Parathyroid adenoma (tissue), 2 donors: ENCODE data around the gene MTRF1.
A peak's percentile ranks its signal among the peaks of the same experiment; 100 is the strongest.

Experiments
- H2AFZ ChIP-seq: fragments of 300-600 bp; sonication (generic); one replicate; pipeline ENCODE4 v1.7.0; 2017; ENCODE audit warnings: antibody characterized with exemption, mild to moderate bottlenecking
- H3K27ac ChIP-seq: fragments of 300-600 bp; sonication (generic); one replicate; pipeline ENCODE4 v1.7.0; 2017
- H3K27me3 ChIP-seq: fragments of 300-600 bp; sonication (generic); one replicate; pipeline ENCODE4 v1.7.0; 2017; ENCODE audit warnings: low read length; ENCODE audit not compliant: control insufficient read depth, insufficient read depth
- H3K36me3 ChIP-seq: fragments of 300-600 bp; sonication (generic); one replicate; pipeline ENCODE4 v1.7.0; 2017; ENCODE audit warnings: low read length; ENCODE audit not compliant: control insufficient read depth, insufficient read depth
- H3K4me1 ChIP-seq: fragments of 300-600 bp; sonication (generic); one replicate; pipeline ENCODE4 v1.7.0; 2017; ENCODE audit warnings: control low read depth
- H3K4me2 ChIP-seq: fragments of 300-600 bp; sonication (generic); one replicate; pipeline ENCODE4 v1.7.0; 2017; ENCODE audit warnings: low read length
- H3K4me3 ChIP-seq: fragments of 300-600 bp; sonication (generic); one replicate; pipeline ENCODE4 v1.7.0; 2017; ENCODE audit warnings: low read depth, low read length
- H3K79me2 ChIP-seq: fragments of 300-600 bp; sonication (generic); one replicate; pipeline ENCODE4 v1.7.0; 2017; ENCODE audit warnings: control low read depth
- H3K9ac ChIP-seq: fragments of 300-600 bp; sonication (generic); one replicate; pipeline ENCODE4 v1.7.0; 2017; ENCODE audit warnings: mild to moderate bottlenecking
- H3K9me3 ChIP-seq: fragments of 300-600 bp; sonication (generic); one replicate; pipeline ENCODE4 v1.7.0; 2017; ENCODE audit warnings: low read length; ENCODE audit not compliant: control insufficient read depth
- CTCF ChIP-seq: fragments of 300-600 bp; sonication (generic); IDR thresholded peaks from one replicate; pipeline ENCODE4 v1.7.0; 2017; ENCODE audit warnings: antibody characterized with exemption, mild to moderate bottlenecking
- donor health status: primary hyperparathyroidism.

The MTRF1 gene

GRCh38 chr13:41263261-41263971 is at the start of gene MTRF1:
Gene MTRF1 (minus strand): TSS chr13:41263576. CDS start chr13:41260907, 2,669 bp downstream.
- H2AFZ ChIP-seq = peak within 1 kb of the TSS; percentile 98
- H3K9ac ChIP-seq = no peak within 1 kb of the TSS
- no peaks in the 10 kb centered on the region for H3K9me3 ChIP-seq
- peaks cover 2% of the 10 kb centered on the region for H3K4me1 ChIP-seq
- no peaks in the 10 kb centered on the region for H3K27me3 ChIP-seq
- H3K79me2 ChIP-seq = no peaks in the 10 kb centered on the region
- H3K4me3 ChIP-seq = peak within 1 kb of the TSS; percentile 79
- no peak for TF ChIP-seq CTCF
- no peaks in the 10 kb centered on the region for H3K36me3 ChIP-seq
- peak within 1 kb of the TSS; percentile 75 for H3K27ac ChIP-seq
- peak within 1 kb of the TSS; percentile 94 for H3K4me2 ChIP-seq

- H3K36me3 ChIP-seq = no peaks in the 10 kb centered on the region
- H3K9me3 ChIP-seq = no peaks in the 10 kb centered on the region
- no peak overlapping the region for H3K4me2 ChIP-seq
- H3K4me1 ChIP-seq = no peaks in the 10 kb centered on the region
- no peak overlapping the region for H2AFZ ChIP-seq
- H3K27ac ChIP-seq = no peak overlapping the region
- H3K4me3 ChIP-seq = no peak overlapping the region
- H3K79me2 ChIP-seq = peaks cover 30% of the 10 kb centered on the region
- no peak for TF ChIP-seq CTCF
- H3K27me3 ChIP-seq = no peaks in the 10 kb centered on the region
- H3K9ac ChIP-seq = no peak overlapping the region
Observed at GRCh38 chr13:41313117-41313516, 49.7 kb upstream of the MTRF1 start.

GRCh38 chr13:41312176-41312500 is 48.8 kb upstream of the MTRF1 start:
- H3K4me3 ChIP-seq = peak overlapping the region; percentile 89
- H3K79me2 ChIP-seq = peaks cover 27% of the 10 kb centered on the region
- H3K27ac ChIP-seq = peak overlapping the region; percentile 79
- peak overlapping the region; percentile 92 for H3K4me2 ChIP-seq
- H3K36me3 ChIP-seq = no peaks in the 10 kb centered on the region
- no peaks in the 10 kb centered on the region for H3K9me3 ChIP-seq
- TF ChIP-seq CTCF = no peak
- H3K9ac ChIP-seq = no peak overlapping the region
- H2AFZ ChIP-seq = peak overlapping the region; percentile 91
- H3K27me3 ChIP-seq = no peaks in the 10 kb centered on the region
- no peaks in the 10 kb centered on the region for H3K4me1 ChIP-seq

GRCh38 chr13:41311406-41312175 is 48.2 kb upstream of the MTRF1 start:
- no peaks in the 10 kb centered on the region for H3K4me1 ChIP-seq
- H3K27me3 ChIP-seq = no peaks in the 10 kb centered on the region
- H2AFZ ChIP-seq = peak overlapping the region; percentile 91
- H3K4me3 ChIP-seq = peak overlapping the region; percentile 89
- peak overlapping the region; percentile 91 for H3K9ac ChIP-seq
- TF ChIP-seq CTCF = no peak
- H3K27ac ChIP-seq = peak overlapping the region; percentile 79
- no peaks in the 10 kb centered on the region for H3K36me3 ChIP-seq
- H3K79me2 ChIP-seq = peaks cover 25% of the 10 kb centered on the region
- H3K4me2 ChIP-seq = peak overlapping the region; percentile 92
- no peaks in the 10 kb centered on the region for H3K9me3 ChIP-seq
